GM21390 (cell line): ENCODE measurements around the gene PTGES.

Experiments used
- ATAC-seq: cut with Tn5 transposase; IDR thresholded peaks from one replicate; pipeline ENCODE4 v1.9.1; 2021; ENCODE audit not compliant: unreplicated experiment

PTGES gene

GRCh38 chr9:129695870-129696269 is 57.0 kb downstream of the PTGES start:
- no peak for ATAC-seq

- no peak for ATAC-seq
These were observed 58.6 kb downstream of the PTGES start for GRCh38 chr9:129694243-129694646.

GRCh38 chr9:129693741-129694140 is 59.1 kb downstream of the PTGES start:
- no peak for ATAC-seq

- no peak for ATAC-seq
These were observed 60.3 kb downstream of the PTGES start for GRCh38 chr9:129692534-129692933.
